Natural killer cell (primary cell): ENCODE measurements around the gene ZBTB17. TPM values are rescaled to one million over a fixed set of nuclear protein-coding genes. Genes with fewer than 3 reads are reported as not detected.

Experiments
- ATAC-seq, 3 donors: fragments of 150-1000 bp in 2 of 3; fragments of 200-7000 bp in 1 of 3; cut with Tn5 transposase; 1 replicate in 1 of 3; 2 replicates in 2 of 3; pipeline ENCODE4 v1.10.0; 2021; ENCODE audit warnings: mild to moderate bottlenecking in 2 of 3, moderate library complexity in 2 of 3
- DNase-seq, 2 donors: peaks; one replicate each; pipeline versions ENCODE4 v3.0.0 to v3.0.0-alpha.2; 2013 to 2021; ENCODE audit warnings: mixed read lengths in 1 of 2
- H3K27ac ChIP-seq: one replicate; pipeline ENCODE4 v1.5.1; 2013; ENCODE audit warnings: mild to moderate bottlenecking, low read length
- H3K27me3 ChIP-seq: one replicate; pipeline ENCODE4 v1.6.1; 2013; ENCODE audit warnings: low read length; ENCODE audit not compliant: control insufficient read depth, insufficient read depth
- H3K36me3 ChIP-seq: one replicate; pipeline ENCODE4 v1.6.1; 2013; ENCODE audit warnings: low read length; ENCODE audit not compliant: control insufficient read depth, insufficient read depth
- H3K4me1 ChIP-seq: one replicate; pipeline ENCODE4 v1.6.1; 2013; ENCODE audit warnings: low read length; ENCODE audit not compliant: control insufficient read depth, insufficient read depth
- H3K4me3 ChIP-seq: one replicate; pipeline ENCODE4 v1.5.1; 2013; ENCODE audit warnings: low read length
- H3K9me3 ChIP-seq: one replicate; pipeline ENCODE4 v1.6.1; 2013; ENCODE audit warnings: low read length; ENCODE audit not compliant: control insufficient read depth, insufficient read depth
- H3K27ac Mint-ChIP-seq, 2 donors: one replicate each; pipeline ENCODE4 v1.8.0; 2022; ENCODE audit warnings: mild to moderate bottlenecking in 2 of 2, mixed read lengths in 2 of 2, moderate library complexity in 1 of 2
- H3K27me3 Mint-ChIP-seq, 2 donors: one replicate each; pipeline ENCODE4 v1.8.0; 2022; ENCODE audit warnings: low read depth in 2 of 2, mixed read lengths in 2 of 2
- H3K36me3 Mint-ChIP-seq: one replicate; pipeline ENCODE4 v1.8.0; 2022; ENCODE audit warnings: mixed read lengths
- H3K4me1 Mint-ChIP-seq, 2 donors: one replicate each; pipeline ENCODE4 v1.8.0; 2022; ENCODE audit warnings: mixed read lengths in 2 of 2
- H3K4me3 Mint-ChIP-seq: one replicate; pipeline ENCODE4 v1.8.0; 2022; ENCODE audit warnings: mild to moderate bottlenecking, moderate library complexity, mixed read lengths
- H3K9me3 Mint-ChIP-seq, 2 donors: one replicate each; pipeline ENCODE4 v1.8.0; 2022; ENCODE audit warnings: mixed read lengths in 2 of 2
- CTCF ChIP-seq: fragments of 200-600 bp; IDR thresholded peaks from one replicate; pipeline ENCODE4 v1.8.0; 2022; ENCODE audit warnings: antibody characterized with exemption
- WGBS: methylation state at CpG from one replicate; pipeline ENCODE4 v1.1.7; 2013; ENCODE audit warnings: missing lambda C conversion rate; ENCODE audit not compliant: insufficient coverage; 5-methylcytosine and 5-hydroxymethylcytosine counted together
- intact Hi-C: fragments of 100-400 bp; cut with micrococcal nuclease; formaldehyde crosslinking; loops from one replicate; pipeline ENCODE4 v1.14.2; 2022
- total RNA-seq, 4 donors: library from RNA; stranded (reverse); fragments of 120-200 nt in 1 of 4; gene quantifications; one replicate each; pipeline versions ENCODE4 v1.2.3 to v1.2.4, GENCODE V29; 2013 to 2022

The ZBTB17 gene
- total RNA-seq, 3 donors from 2014 or later (not counting 1 experiment from before 2014, with no cell fraction given): 86.0 to 100 (median 86.9) TPM

DNA sequence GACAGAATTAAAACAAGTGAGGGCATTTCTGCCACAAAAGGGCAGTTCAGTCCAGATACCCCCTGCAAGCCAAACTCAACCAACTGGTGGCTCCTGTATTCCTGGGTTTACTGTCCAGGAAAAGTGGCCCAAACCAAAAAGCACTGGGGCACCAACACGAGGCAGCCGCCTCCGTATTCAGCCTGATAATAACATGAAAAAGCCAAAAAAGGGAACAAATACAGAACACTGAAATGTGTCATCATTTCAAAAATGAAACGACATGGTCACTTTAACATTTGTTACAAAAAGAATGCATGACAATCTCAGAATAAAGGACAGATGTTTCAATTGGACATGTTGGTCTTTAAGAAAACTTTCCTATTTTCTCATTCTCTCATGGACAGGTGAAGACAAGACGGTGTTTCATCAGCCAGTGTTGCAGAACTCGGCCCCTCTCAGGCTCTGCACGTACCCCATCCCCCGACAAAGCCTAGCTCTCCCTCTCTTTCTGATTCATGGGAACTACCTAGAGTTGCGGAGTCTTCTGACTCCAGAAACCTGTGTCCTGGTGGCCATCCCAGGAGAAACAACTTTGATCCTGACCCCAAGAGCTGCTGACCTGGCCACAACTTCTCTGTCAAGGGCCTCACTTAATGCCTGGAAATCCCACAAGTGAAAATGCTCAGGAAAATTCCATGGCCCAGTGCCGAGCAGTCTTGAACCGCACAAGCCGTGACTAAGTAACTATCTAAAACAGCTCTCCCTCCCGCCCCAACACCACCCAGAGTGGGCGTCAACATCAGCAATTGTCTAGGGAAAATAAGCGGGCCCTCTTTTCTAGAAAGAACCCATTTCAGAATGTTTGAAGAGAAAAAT is 27.1 kb downstream of the ZBTB17 start:
- H3K36me3 ChIP-seq: peaks cover 24% of the 10 kb centered on the region
- ATAC-seq (no peak), DNase-seq (no peak)
- Mint-ChIP-seq H3K27ac (peak overlapping the region; percentile 87 to 93), H3K4me3 (peak overlapping the region; percentile 37), H3K36me3 (no peaks in the 10 kb centered on the region), H3K27me3 (no peaks in the 10 kb centered on the region), H3K4me1 (peaks cover 55 to 67% of the 10 kb centered on the region in 2 donors), H3K9me3 (no peaks in the 10 kb centered on the region)
- TF ChIP-seq CTCF: no peak
- no peaks in the 10 kb centered on the region for H3K9me3 ChIP-seq
- 71% methylated on average over 15 of the region's 15 CpGs for WGBS
- H3K4me3 ChIP-seq: peak overlapping the region; percentile 11
- H3K4me1 ChIP-seq: peaks cover 56% of the 10 kb centered on the region
- intact Hi-C loops: loop anchor here (1.0 to 2.0 kb wide), 2 partner anchors 27 to 114 kb away; partner anchors contain the start of gene ZBTB17
- H3K27me3 ChIP-seq: no peaks in the 10 kb centered on the region
- H3K27ac ChIP-seq: peak overlapping the region; percentile 95

DNA sequence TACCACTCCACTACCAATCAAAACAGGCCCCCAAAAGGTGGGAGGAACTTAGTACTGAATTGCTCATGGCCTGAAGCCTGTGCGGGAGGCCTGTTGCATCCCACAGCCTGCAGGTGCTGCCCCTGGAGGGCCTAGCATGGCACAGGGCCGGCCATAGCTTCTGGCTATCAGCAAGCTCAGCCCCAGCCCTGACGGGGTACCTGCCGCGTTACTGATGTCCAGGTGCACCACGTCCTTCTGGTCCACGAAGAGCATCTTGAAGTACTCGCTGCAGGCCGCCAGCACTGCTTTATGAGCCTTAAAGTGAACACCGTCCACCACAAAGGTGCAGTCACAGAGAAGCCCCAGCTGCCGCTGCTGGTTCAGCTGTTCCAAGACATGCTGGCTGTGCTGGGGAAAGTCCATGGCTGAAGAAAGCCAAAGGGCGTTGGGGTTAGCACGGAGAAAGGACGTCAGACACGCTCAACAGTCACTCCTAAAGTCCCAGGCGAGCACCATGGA is 27.8 kb downstream of the ZBTB17 start:
- no peak for TF ChIP-seq CTCF
- DNase-seq: no peak
- H3K27me3 Mint-ChIP-seq: no peaks in the 10 kb centered on the region
- Histone ChIP-seq H3K27me3 (no peaks in the 10 kb centered on the region), H3K36me3 (peaks cover 31% of the 10 kb centered on the region), H3K4me3 (no peak overlapping the region), H3K9me3 (no peaks in the 10 kb centered on the region), H3K27ac (no peak overlapping the region), H3K4me1 (peaks cover 56% of the 10 kb centered on the region)
- peaks cover 52 to 64% of the 10 kb centered on the region in 2 donors for H3K4me1 Mint-ChIP-seq
- no peak overlapping the region for H3K4me3 Mint-ChIP-seq
- 90% methylated on average over 16 of the region's 16 CpGs for WGBS
- peak overlapping the region; percentile 87 to 93 for H3K27ac Mint-ChIP-seq
- H3K9me3 Mint-ChIP-seq: no peaks in the 10 kb centered on the region
- ATAC-seq: no peak
- H3K36me3 Mint-ChIP-seq: no peaks in the 10 kb centered on the region
- intact Hi-C loops: loop anchor here (2.0 kb wide), 1 partner anchor 113 kb away; no protein-coding TSS in a partner anchor

DNA sequence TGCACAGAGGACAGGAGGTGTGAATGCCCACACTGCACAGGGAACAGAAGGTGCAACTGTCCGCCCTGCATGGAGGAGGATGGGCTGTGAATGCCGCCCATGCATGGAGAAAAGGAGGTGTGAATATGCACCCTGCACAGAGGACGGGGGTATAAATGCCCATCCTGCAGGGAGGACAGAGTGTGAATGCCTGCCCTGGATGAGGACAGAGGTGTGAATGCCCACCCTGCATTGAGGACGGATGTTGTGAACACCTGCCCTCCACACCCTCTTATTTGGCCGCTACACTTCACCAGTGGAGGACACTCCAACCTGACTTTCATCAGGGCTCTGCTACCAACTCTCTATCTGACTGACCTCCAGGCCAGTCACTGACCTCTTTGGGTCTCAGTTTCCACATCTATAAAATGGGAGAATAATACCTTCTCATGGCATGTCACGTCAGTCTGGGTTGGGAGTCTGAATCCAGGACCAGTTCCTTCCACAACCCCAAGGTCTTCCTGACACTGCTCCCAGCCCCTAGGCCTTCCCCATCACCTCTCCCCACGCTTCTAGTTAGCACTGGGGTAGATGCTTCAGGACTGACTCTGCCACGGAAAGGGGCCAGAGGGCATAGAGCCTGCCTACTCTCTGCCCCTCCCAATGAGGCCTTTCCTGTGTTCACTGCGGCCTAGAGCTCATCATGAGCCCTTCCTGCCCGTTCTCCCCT is 28.4 kb downstream of the ZBTB17 start:
- Histone ChIP-seq H3K27me3 (no peaks in the 10 kb centered on the region), H3K4me1 (peaks cover 56% of the 10 kb centered on the region), H3K4me3 (no peak overlapping the region), H3K36me3 (peaks cover 37% of the 10 kb centered on the region), H3K9me3 (no peaks in the 10 kb centered on the region), H3K27ac (no peak overlapping the region)
- intact Hi-C loops: loop anchor here (2.0 kb wide), 1 partner anchor 113 kb away; no protein-coding TSS in a partner anchor
- H3K27me3 Mint-ChIP-seq: no peaks in the 10 kb centered on the region
- H3K4me1 Mint-ChIP-seq: peaks cover 50 to 61% of the 10 kb centered on the region in 2 donors
- DNase-seq: no peak
- H3K9me3 Mint-ChIP-seq: no peaks in the 10 kb centered on the region
- H3K36me3 Mint-ChIP-seq: no peaks in the 10 kb centered on the region
- 69% methylated on average over 10 of the region's 10 CpGs for WGBS
- ATAC-seq: no peak
- no peak for TF ChIP-seq CTCF
- H3K4me3 Mint-ChIP-seq: peak overlapping the region; percentile 38
- H3K27ac Mint-ChIP-seq: peak overlapping the region; percentile 87 to 93
